ENCODE results near the gene MS4A13.
"Not testable (repeated sequence)": the region's sequence is repeated elsewhere in the genome, so short reads cannot be mapped to it uniquely, and the experiment has no call there.

Gene MS4A13

DNA sequence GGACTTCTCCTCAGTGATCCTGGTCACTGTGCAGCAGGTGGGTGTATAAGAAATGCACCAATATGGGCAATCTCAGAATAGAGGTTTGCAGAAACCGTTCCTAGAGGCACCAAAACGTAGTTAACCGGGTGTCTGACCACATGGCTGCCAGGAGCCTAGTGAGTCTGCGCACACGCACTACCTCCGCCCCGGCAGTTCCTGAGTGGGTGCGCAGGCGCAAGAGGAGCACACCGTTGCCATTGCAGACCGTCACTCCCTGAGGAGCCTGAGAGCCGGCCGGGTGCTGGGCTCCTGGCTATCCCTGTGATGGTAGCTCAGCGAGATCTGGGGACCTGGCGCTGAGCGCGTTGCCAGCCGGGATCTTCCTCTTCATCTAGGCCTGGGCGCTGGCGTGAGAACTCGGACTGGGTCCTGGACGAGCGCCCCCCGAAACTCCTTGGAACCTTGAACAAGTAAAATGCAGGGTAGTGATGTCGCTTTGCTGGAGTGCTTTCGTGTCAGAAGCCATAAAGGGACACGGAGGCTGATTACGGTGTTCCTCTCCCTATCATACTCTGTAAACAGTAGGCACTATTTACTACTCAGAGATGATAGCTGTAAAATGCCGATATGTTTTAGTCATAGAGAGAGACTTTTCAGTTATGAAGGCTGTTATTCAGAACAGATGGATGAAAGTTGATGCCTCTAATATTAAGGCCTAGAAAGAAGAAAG lies at the start of gene MS4A13:
Gene MS4A13, plus strand, starts transcription at position 249 of the 712 bp plus-strand sequence. CDS start 2,692 bp downstream, outside the sequence.
- no peak for ATAC-seq
- Mint-ChIP-seq H3K4me1 (peaks cover 7% of the 10 kb centered on the region), H3K9me3 (peaks cover 5% of the 10 kb centered on the region), H3K27ac (no peak within 1 kb of the TSS), H3K36me3 (no peaks in the 10 kb centered on the region), H3K27me3 (peaks cover 20% of the 10 kb centered on the region), H3K4me3 (no peak within 1 kb of the TSS)

DNA sequence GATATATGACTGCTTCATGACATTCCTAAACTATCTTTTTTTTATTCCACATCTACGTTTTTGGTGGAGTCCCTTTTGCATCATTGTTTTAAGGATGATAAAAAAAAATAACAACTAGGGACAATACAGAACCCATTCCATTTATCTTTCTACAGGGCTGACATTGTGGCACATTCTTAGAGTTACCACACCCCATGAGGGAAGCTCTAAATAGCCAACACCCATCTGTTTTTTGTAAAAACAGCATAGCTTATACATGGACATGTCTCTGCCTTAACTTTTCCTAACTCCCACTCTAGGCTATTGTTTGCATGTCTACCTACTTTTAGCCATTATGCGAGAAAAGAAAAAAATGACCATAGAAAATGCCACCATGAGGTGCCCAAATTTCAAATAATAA lies 46.4 kb upstream of the MS4A13 start:
- no peaks in the 10 kb centered on the region for H3K27me3 Mint-ChIP-seq
- H3K4me3 Mint-ChIP-seq = no peak overlapping the region
- peaks cover 69% of the 10 kb centered on the region for H3K4me1 Mint-ChIP-seq
- no peak overlapping the region for H3K27ac Mint-ChIP-seq
- ATAC-seq = no peak
- no peaks in the 10 kb centered on the region for H3K9me3 Mint-ChIP-seq
- H3K36me3 Mint-ChIP-seq = peaks cover 75% of the 10 kb centered on the region

GRCh38 chr11:60469723-60470122 lies 45.5 kb upstream of the MS4A13 start:
- Mint-ChIP-seq H3K4me1 (peaks cover 61% of the 10 kb centered on the region), H3K4me3 (no peak overlapping the region), H3K27ac (no peak overlapping the region), H3K9me3 (no peaks in the 10 kb centered on the region), H3K27me3 (no peaks in the 10 kb centered on the region), H3K36me3 (peaks cover 66% of the 10 kb centered on the region)
- no peak for ATAC-seq

GRCh38 chr11:60477035-60477445 lies 38.2 kb upstream of the MS4A13 start:
- H3K4me1 Mint-ChIP-seq = peaks cover 66% of the 10 kb centered on the region
- H3K27ac Mint-ChIP-seq = peak overlapping the region; percentile 69
- ATAC-seq = peak; percentile 99
- peaks cover 10% of the 10 kb centered on the region for H3K9me3 Mint-ChIP-seq
- H3K4me3 Mint-ChIP-seq = peak overlapping the region; percentile 3
- H3K27me3 Mint-ChIP-seq = no peaks in the 10 kb centered on the region
- peaks cover 12% of the 10 kb centered on the region for H3K36me3 Mint-ChIP-seq

GRCh38 chr11:60482361-60482760 lies 32.8 kb upstream of the MS4A13 start:
- peaks cover 8% of the 10 kb centered on the region for H3K36me3 Mint-ChIP-seq
- peak; percentile 83 for ATAC-seq
- H3K9me3 Mint-ChIP-seq = peaks cover 5% of the 10 kb centered on the region
- peaks cover 84% of the 10 kb centered on the region for H3K4me1 Mint-ChIP-seq
- H3K27ac Mint-ChIP-seq = peak overlapping the region; percentile 91
- no peaks in the 10 kb centered on the region for H3K27me3 Mint-ChIP-seq
- peak overlapping the region; percentile 52 for H3K4me3 Mint-ChIP-seq

DNA sequence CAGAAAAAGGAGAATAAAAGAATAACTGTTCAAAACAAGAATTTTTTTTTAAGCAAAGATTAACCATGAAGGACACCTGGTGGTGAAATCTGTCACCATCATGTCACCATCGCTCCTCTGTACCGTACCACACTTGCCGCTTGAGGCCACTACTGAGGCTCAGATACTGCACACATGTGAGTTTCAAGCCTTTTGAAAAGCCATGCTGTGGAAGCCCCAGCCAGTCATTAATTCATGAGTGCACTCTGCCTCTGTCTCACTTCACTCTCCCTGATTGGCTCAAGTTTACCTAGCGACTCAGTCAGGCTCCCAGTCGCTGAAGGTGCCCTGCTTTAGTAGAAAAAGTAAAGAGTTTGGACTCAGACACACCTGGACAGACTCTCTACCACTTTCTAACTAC lies 29.2 kb upstream of the MS4A13 start:
- no peaks in the 10 kb centered on the region for H3K36me3 Mint-ChIP-seq
- no peaks in the 10 kb centered on the region for H3K27me3 Mint-ChIP-seq
- peak; percentile 99 for ATAC-seq
- peak overlapping the region; percentile 76 for H3K27ac Mint-ChIP-seq
- H3K4me1 Mint-ChIP-seq = peaks cover 50% of the 10 kb centered on the region
- H3K9me3 Mint-ChIP-seq = no peaks in the 10 kb centered on the region
- H3K4me3 Mint-ChIP-seq = no peak overlapping the region

- H3K36me3 Mint-ChIP-seq = no peaks in the 10 kb centered on the region
- no peak within 1 kb of the TSS for H3K27ac Mint-ChIP-seq
- no peaks in the 10 kb centered on the region for H3K27me3 Mint-ChIP-seq
- no peaks in the 10 kb centered on the region for H3K9me3 Mint-ChIP-seq
- peaks cover under 1% of the 10 kb centered on the region for H3K4me1 Mint-ChIP-seq
- ATAC-seq = no peak
- no peak within 1 kb of the TSS for H3K4me3 Mint-ChIP-seq
Observed at GRCh38 chr11:60492488-60493009, 22.6 kb upstream of the MS4A13 start, which contains the start of gene MS4A12. MS4A12 (plus strand) TSS chr11:60492778; CDS start chr11:60497319, 4,541 bp downstream.

DNA sequence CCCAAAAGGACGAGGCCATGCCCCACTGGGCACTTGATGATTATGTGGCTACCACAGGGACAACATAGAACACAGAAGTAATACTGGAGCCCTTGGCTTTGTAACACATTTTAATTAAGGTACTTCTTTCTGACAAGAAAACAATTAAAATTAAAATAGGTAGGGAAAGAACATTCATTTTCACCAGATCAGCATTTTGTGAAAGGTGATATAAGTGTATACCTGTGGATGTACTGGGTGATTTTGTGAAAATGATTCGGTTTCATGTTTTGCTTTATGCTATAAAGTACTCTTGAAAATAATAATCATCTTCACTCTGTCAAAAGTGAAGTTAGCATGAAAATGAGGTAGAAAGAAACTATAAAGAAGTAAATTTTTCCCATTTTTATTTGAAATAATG lies 21.7 kb upstream of the MS4A13 start:
- peaks cover 9% of the 10 kb centered on the region for H3K4me1 Mint-ChIP-seq
- H3K27me3 Mint-ChIP-seq = no peaks in the 10 kb centered on the region
- no peak for ATAC-seq
- no peak overlapping the region for H3K4me3 Mint-ChIP-seq
- H3K27ac Mint-ChIP-seq = no peak overlapping the region
- H3K9me3 Mint-ChIP-seq = no peaks in the 10 kb centered on the region
- H3K36me3 Mint-ChIP-seq = no peaks in the 10 kb centered on the region

GRCh38 chr11:60498399-60498798 lies 16.8 kb upstream of the MS4A13 start:
- Mint-ChIP-seq H3K4me1 (peaks cover 51% of the 10 kb centered on the region), H3K27me3 (no peaks in the 10 kb centered on the region), H3K4me3 (no peak overlapping the region), H3K27ac (peak overlapping the region; percentile 81), H3K9me3 (no peaks in the 10 kb centered on the region), H3K36me3 (no peaks in the 10 kb centered on the region)
- peak; percentile 44 for ATAC-seq

DNA sequence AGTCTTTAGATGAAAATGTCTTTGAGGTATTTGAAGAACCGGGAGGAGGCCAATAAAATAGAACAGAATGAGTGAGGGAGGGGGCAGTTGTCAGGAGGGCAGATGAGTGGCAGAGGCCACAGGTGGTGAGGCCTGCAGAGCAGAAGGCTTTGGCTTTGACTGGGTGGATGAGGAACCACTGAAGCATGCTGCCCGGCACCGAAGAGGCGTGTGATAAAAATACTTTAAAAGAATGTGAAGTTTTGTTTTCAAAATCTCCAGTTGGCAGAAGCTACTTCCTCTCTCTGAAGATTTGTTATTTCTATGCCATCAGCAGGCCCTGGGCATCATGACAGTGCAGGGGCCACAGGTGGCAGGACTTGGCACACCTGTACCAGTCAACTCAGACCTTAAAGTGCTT lies 16.3 kb upstream of the MS4A13 start:
- Mint-ChIP-seq H3K27me3 (no peaks in the 10 kb centered on the region), H3K27ac (peak overlapping the region; percentile 81), H3K36me3 (no peaks in the 10 kb centered on the region), H3K4me1 (peaks cover 51% of the 10 kb centered on the region), H3K4me3 (no peak overlapping the region), H3K9me3 (no peaks in the 10 kb centered on the region)
- peak; percentile 98 for ATAC-seq

DNA sequence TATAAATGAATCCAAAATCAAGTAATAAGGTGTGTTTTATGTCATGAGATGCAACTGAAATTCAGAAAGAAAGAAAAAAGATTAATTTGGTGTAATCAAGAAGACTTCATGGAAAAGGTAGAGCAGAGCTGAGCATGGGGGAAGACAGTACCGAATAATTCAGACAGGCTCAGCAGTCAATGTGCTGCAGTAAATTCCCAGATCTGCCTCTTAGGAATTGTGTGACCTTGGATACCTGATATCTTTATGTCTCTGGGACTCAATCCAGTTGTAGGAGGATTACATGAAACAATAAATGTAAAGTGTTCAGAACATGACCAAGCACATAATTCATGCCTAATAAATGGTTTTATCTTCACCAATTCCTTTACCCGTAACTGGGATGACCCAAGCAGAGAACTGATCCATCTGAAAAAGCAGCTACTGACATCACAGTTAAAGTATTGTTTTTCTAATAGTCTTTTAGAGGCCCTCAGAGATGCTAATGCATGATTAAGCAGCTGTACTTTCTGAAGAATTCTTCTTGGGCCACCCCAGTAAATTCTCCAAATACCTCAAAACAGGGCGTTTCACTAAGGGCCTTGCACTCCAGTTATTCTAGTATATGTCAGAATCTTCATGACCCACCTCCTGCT lies 14.8 kb upstream of the MS4A13 start:
- Mint-ChIP-seq H3K36me3 (no peaks in the 10 kb centered on the region), H3K27me3 (no peaks in the 10 kb centered on the region), H3K4me1 (peaks cover 51% of the 10 kb centered on the region), H3K9me3 (no peaks in the 10 kb centered on the region), H3K27ac (peak overlapping the region; percentile 81), H3K4me3 (no peak overlapping the region)
- peak; percentile 37 for ATAC-seq

DNA sequence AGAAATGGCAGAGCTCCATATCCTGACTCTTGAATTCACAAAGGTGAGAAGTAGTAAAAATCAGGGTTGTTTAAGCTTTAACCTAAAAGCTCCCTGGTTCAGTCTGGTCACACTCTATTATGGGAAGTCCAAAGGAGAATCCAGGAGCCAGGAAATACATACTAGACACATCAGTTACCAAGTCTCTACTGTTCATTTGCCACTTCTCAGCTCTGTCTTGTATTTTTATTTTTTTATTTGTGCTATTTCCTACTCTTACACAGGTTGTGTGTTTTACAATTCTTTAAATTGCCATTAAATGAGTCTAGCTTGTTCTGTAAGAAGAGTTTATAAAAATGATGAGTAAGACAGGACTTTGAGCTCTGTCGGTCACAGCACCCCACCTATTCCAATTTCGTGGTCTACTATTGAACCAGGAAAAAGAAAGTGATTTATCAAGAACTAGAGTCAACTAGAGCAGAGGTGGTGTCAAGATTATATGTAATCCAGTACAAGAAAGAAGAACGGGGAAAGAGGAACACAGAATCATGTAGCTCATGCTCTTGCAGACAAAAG lies 12.9 kb upstream of the MS4A13 start:
- Mint-ChIP-seq H3K9me3 (no peaks in the 10 kb centered on the region), H3K27ac (peak overlapping the region; percentile 68), H3K27me3 (no peaks in the 10 kb centered on the region), H3K4me3 (peak overlapping the region; percentile 35), H3K36me3 (no peaks in the 10 kb centered on the region), H3K4me1 (peaks cover 51% of the 10 kb centered on the region)
- ATAC-seq = peak; percentile 32

DNA sequence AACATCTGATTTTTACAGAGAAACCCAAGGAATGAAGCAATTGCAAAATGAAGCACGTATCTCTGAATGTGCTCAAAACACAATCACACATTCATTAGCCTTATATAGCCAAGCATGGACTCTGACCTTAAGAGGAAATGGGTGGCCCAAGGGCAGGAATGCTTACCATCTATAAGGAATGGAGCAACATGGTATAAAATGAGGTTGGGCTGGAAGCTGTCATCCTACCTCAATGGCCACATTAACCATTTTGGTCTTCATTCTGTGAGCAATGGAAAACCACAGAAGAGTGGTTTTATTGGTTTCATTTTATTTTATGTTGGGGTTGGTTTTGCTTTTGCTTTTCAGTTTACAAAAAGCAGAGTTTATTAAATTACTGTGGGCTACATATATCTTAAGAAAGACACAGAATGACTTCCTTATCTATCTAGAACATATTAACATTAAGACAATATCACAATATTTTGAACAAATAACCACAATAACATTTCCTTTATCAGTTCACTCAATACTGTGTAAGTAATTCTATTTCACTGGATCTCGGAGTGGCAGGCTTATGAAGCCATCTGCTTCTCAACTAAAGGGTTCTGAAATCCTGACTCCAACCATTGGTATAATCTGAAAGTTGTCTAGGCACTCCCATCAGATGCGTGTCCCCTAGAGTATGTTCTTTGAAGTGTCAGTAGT lies 10.8 kb upstream of the MS4A13 start:
- no peak for ATAC-seq
- Mint-ChIP-seq H3K27me3 (peaks cover 7% of the 10 kb centered on the region), H3K4me1 (peaks cover 33% of the 10 kb centered on the region), H3K27ac (no peak overlapping the region), H3K36me3 (no peaks in the 10 kb centered on the region), H3K9me3 (no peaks in the 10 kb centered on the region), H3K4me3 (no peak overlapping the region)

- not testable (repeated sequence) for H3K4me3 Mint-ChIP-seq, H3K4me1 Mint-ChIP-seq, H3K27me3 Mint-ChIP-seq, H3K9me3 Mint-ChIP-seq, H3K27ac Mint-ChIP-seq, H3K36me3 Mint-ChIP-seq, ATAC-seq
Observed at GRCh38 chr11:60509609-60510008, 5.6 kb upstream of the MS4A13 start.

- H3K9me3 Mint-ChIP-seq, H3K27me3 Mint-ChIP-seq, ATAC-seq, H3K4me3 Mint-ChIP-seq, H3K4me1 Mint-ChIP-seq, H3K36me3 Mint-ChIP-seq, H3K27ac Mint-ChIP-seq: not testable (repeated sequence)
Observed at GRCh38 chr11:60510209-60510608, 5.0 kb upstream of the MS4A13 start.

Data from stimulated activated memory B cell treated with anti-CD40 and anti-IgM and Interleukin-4, amounts not matched to agents 10 μg/mL and 1 μg/mL and 100 μg/mL, for 72 hours (primary cell).